Natural killer cell (primary cell): ENCODE results near the gene SFMBT1. TPM values are rescaled to one million over a fixed set of nuclear protein-coding genes. Genes with fewer than 3 reads are reported as not detected.

Experiments
- ATAC-seq, 3 donors: fragments of 150-1000 bp in 2 of 3; fragments of 200-7000 bp in 1 of 3; cut with Tn5 transposase; 1 replicate in 1 of 3; 2 replicates in 2 of 3; pipeline ENCODE4 v1.10.0; 2021; ENCODE audit warnings: mild to moderate bottlenecking in 2 of 3, moderate library complexity in 2 of 3
- DNase-seq, 2 donors: peaks; one replicate each; pipeline versions ENCODE4 v3.0.0 to v3.0.0-alpha.2; 2013 to 2021; ENCODE audit warnings: mixed read lengths in 1 of 2
- H3K27ac ChIP-seq: one replicate; pipeline ENCODE4 v1.5.1; 2013; ENCODE audit warnings: mild to moderate bottlenecking, low read length
- H3K27me3 ChIP-seq: one replicate; pipeline ENCODE4 v1.6.1; 2013; ENCODE audit warnings: low read length; ENCODE audit not compliant: control insufficient read depth, insufficient read depth
- H3K36me3 ChIP-seq: one replicate; pipeline ENCODE4 v1.6.1; 2013; ENCODE audit warnings: low read length; ENCODE audit not compliant: control insufficient read depth, insufficient read depth
- H3K4me1 ChIP-seq: one replicate; pipeline ENCODE4 v1.6.1; 2013; ENCODE audit warnings: low read length; ENCODE audit not compliant: control insufficient read depth, insufficient read depth
- H3K4me3 ChIP-seq: one replicate; pipeline ENCODE4 v1.5.1; 2013; ENCODE audit warnings: low read length
- H3K9me3 ChIP-seq: one replicate; pipeline ENCODE4 v1.6.1; 2013; ENCODE audit warnings: low read length; ENCODE audit not compliant: control insufficient read depth, insufficient read depth
- H3K27ac Mint-ChIP-seq, 2 donors: one replicate each; pipeline ENCODE4 v1.8.0; 2022; ENCODE audit warnings: mild to moderate bottlenecking in 2 of 2, mixed read lengths in 2 of 2, moderate library complexity in 1 of 2
- H3K27me3 Mint-ChIP-seq, 2 donors: one replicate each; pipeline ENCODE4 v1.8.0; 2022; ENCODE audit warnings: low read depth in 2 of 2, mixed read lengths in 2 of 2
- H3K36me3 Mint-ChIP-seq: one replicate; pipeline ENCODE4 v1.8.0; 2022; ENCODE audit warnings: mixed read lengths
- H3K4me1 Mint-ChIP-seq, 2 donors: one replicate each; pipeline ENCODE4 v1.8.0; 2022; ENCODE audit warnings: mixed read lengths in 2 of 2
- H3K4me3 Mint-ChIP-seq: one replicate; pipeline ENCODE4 v1.8.0; 2022; ENCODE audit warnings: mild to moderate bottlenecking, moderate library complexity, mixed read lengths
- H3K9me3 Mint-ChIP-seq, 2 donors: one replicate each; pipeline ENCODE4 v1.8.0; 2022; ENCODE audit warnings: mixed read lengths in 2 of 2
- CTCF ChIP-seq: fragments of 200-600 bp; IDR thresholded peaks from one replicate; pipeline ENCODE4 v1.8.0; 2022; ENCODE audit warnings: antibody characterized with exemption
- WGBS: methylation state at CpG from one replicate; pipeline ENCODE4 v1.1.7; 2013; ENCODE audit warnings: missing lambda C conversion rate; ENCODE audit not compliant: insufficient coverage; 5-methylcytosine and 5-hydroxymethylcytosine counted together
- intact Hi-C: fragments of 100-400 bp; cut with micrococcal nuclease; formaldehyde crosslinking; loops from one replicate; pipeline ENCODE4 v1.14.2; 2022
- total RNA-seq, 4 donors: library from RNA; stranded (reverse); fragments of 120-200 nt in 1 of 4; gene quantifications; one replicate each; pipeline versions ENCODE4 v1.2.3 to v1.2.4, GENCODE V29; 2013 to 2022

The SFMBT1 gene
- total RNA-seq, 3 donors from 2014 or later (not counting 1 experiment from before 2014, with no cell fraction given), result 20.2 to 22.3 (median 22.2) TPM

- Histone ChIP-seq H3K4me1 (no peaks in the 10 kb centered on the region), H3K27ac (no peak overlapping the region), H3K4me3 (no peak overlapping the region), H3K27me3 (no peaks in the 10 kb centered on the region), H3K9me3 (no peaks in the 10 kb centered on the region), H3K36me3 (peaks cover 13% of the 10 kb centered on the region)
- Mint-ChIP-seq H3K36me3 (no peaks in the 10 kb centered on the region), H3K4me3 (no peak overlapping the region), H3K27ac (no peak overlapping the region), H3K4me1 (peaks cover 6 to 8% of the 10 kb centered on the region in 2 donors), H3K9me3 (no peaks in the 10 kb centered on the region), H3K27me3 (no peaks in the 10 kb centered on the region)
- intact Hi-C loops, result no loop called here
- WGBS, result 89% methylated on average over 5 of the region's 5 CpGs
- TF ChIP-seq CTCF, result no peak
- ATAC-seq (no peak), DNase-seq (no peak)
These were observed 189.2 kb downstream of the SFMBT1 start for GRCh38 chr3:52856666-52857065.

- Mint-ChIP-seq H3K4me1 (no peaks in the 10 kb centered on the region), H3K36me3 (no peaks in the 10 kb centered on the region), H3K27me3 (no peaks in the 10 kb centered on the region), H3K27ac (no peak overlapping the region), H3K9me3 (no peaks in the 10 kb centered on the region), H3K4me3 (no peak overlapping the region)
- WGBS, result 100% methylated on average over 2 of the region's 2 CpGs
- no peak for TF ChIP-seq CTCF
- Histone ChIP-seq H3K4me1 (no peaks in the 10 kb centered on the region), H3K27ac (no peak overlapping the region), H3K27me3 (no peaks in the 10 kb centered on the region), H3K36me3 (peaks cover 26% of the 10 kb centered on the region), H3K9me3 (no peaks in the 10 kb centered on the region), H3K4me3 (no peak overlapping the region)
- intact Hi-C loops, result no loop called here
- DNase-seq (no peak), ATAC-seq (no peak)
These were observed 191.9 kb downstream of the SFMBT1 start for GRCh38 chr3:52854013-52854412.

Other genes starting within 250 kb of the SFMBT1 start
- 10 to 100 TPM; 28.2 to 33.0 (median 32.8) TPM for gene ITIH4, start 215.4 kb downstream of the SFMBT1 start, total RNA-seq
- gene MUSTN1, start 211.1 kb downstream of the SFMBT1 start, total RNA-seq, result 1 to 10 TPM; 5.3 to 7.7 (median 6.8) TPM
- 10 to 100 TPM; 24.6 to 35.0 (median 33.1) TPM for gene STIMATE, start 148.5 kb downstream of the SFMBT1 start, total RNA-seq
- gene RFT1, start 84.4 kb upstream of the SFMBT1 start, total RNA-seq, result 10 to 100 TPM; 13.3 to 17.2 (median 14.1) TPM
- gene PRKCD, start 115.1 kb upstream of the SFMBT1 start, total RNA-seq, result 10 to 100 TPM; 31.7 to 60.0 (median 36.3) TPM
- 100 to 1,000 TPM in 2 of 3 donors, 10 to 100 TPM in 1; 82.9 to 126 (median 107) TPM for gene TKT, start 209.9 kb upstream of the SFMBT1 start, total RNA-seq